ENCODE data around the gene FA2H.

FA2H gene

GRCh38 chr16:74721716-74722115 lies 52.9 kb downstream of the FA2H start:
- no peak for DNase-seq (ENCODE audit: extremely low read depth, low read depth)
- no peak for TF ChIP-seq CTCF (IDR thresholded peaks at IDR 0.05; ENCODE audit: low read depth, low read length)

- no peak for TF ChIP-seq CTCF (IDR thresholded peaks at IDR 0.05; ENCODE audit: low read depth, low read length)
- DNase-seq (ENCODE audit: extremely low read depth, low read depth), result no peak
Observed at GRCh38 chr16:74720579-74720978, 54.0 kb downstream of the FA2H start.

- no peak for DNase-seq (ENCODE audit: extremely low read depth, low read depth)
- no peak for TF ChIP-seq CTCF (IDR thresholded peaks at IDR 0.05; ENCODE audit: low read depth, low read length)
Observed at GRCh38 chr16:74718741-74719610, 55.6 kb downstream of the FA2H start.

- no peak for DNase-seq (ENCODE audit: extremely low read depth, low read depth)
- no peak for TF ChIP-seq CTCF (IDR thresholded peaks at IDR 0.05; ENCODE audit: low read depth, low read length)
Observed at GRCh38 chr16:74718140-74718539, 56.5 kb downstream of the FA2H start.

- no peak for DNase-seq (ENCODE audit: extremely low read depth, low read depth)
- TF ChIP-seq CTCF (IDR thresholded peaks at IDR 0.05; ENCODE audit: low read depth, low read length), result no peak
Observed at GRCh38 chr16:74717367-74717766, 57.3 kb downstream of the FA2H start.

- TF ChIP-seq CTCF (IDR thresholded peaks at IDR 0.05; ENCODE audit: low read depth, low read length), result no peak
- DNase-seq (ENCODE audit: extremely low read depth, low read depth), result no peak
Observed at GRCh38 chr16:74716355-74716754, 58.3 kb downstream of the FA2H start.

GRCh38 chr16:74713876-74714275 lies 60.7 kb downstream of the FA2H start:
- TF ChIP-seq CTCF (IDR thresholded peaks at IDR 0.05; ENCODE audit: low read depth, low read length), result no peak
- DNase-seq (ENCODE audit: extremely low read depth, low read depth), result no peak
